ENCODE results near the gene ZNF529.
A peak's percentile ranks its signal among the peaks of the same experiment; 100 is the strongest.
"Not testable (repeated sequence)": the region's sequence is repeated elsewhere in the genome, so short reads cannot be mapped to it uniquely, and the experiment has no call there.

ZNF529 gene

DNA sequence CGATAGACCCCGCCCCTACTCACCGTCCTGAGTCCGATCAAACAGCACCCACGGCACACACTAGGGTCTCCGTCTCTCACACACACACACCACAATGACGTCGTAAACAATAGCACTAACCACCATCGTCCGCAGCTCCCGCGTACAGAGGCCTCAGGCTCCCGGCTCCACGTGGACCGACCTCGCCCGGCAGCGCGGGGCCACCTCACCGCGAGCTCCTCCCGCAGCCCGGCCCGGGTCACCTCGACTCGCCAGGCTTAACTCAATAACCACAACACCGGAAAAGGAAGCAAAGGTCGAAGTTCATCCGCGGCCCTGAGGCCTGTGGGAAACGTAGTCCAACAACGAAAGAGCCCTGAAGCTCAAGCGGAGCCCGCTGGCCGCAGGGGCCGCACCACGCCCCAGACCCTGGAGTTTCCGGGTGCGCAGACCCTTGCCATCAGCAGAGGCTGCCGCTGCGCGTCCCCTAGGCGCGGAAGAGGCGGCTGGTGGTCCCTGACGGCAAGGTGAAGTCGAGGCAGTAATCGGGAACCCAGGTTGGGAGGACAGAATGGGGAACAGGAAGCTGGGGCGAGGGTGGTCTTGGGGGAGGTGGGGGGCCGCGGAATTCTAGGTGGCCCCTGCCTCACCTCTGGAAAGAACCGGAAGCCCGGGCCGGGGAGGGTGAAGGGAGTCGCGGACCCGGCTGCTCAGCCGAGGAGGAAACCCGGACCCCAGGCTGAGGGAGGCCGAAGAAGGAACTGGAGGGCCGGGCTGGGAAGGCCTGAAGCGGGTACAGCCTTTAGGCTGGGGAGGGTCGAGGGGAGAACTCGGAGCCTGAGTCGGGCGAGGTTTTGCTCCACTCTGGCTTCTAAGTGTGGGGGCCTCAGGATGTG is at the start of gene ZNF529:
ZNF529 (minus strand) TSS at position 273 of the 875 bp plus-strand sequence. CDS start 946 bp downstream, outside the sequence.
- no peak for TF ChIP-seq ZFX (IDR thresholded peaks at IDR 0.05; ENCODE audit: borderline replicate concordance)
- TF ChIP-seq, protein P1, sequence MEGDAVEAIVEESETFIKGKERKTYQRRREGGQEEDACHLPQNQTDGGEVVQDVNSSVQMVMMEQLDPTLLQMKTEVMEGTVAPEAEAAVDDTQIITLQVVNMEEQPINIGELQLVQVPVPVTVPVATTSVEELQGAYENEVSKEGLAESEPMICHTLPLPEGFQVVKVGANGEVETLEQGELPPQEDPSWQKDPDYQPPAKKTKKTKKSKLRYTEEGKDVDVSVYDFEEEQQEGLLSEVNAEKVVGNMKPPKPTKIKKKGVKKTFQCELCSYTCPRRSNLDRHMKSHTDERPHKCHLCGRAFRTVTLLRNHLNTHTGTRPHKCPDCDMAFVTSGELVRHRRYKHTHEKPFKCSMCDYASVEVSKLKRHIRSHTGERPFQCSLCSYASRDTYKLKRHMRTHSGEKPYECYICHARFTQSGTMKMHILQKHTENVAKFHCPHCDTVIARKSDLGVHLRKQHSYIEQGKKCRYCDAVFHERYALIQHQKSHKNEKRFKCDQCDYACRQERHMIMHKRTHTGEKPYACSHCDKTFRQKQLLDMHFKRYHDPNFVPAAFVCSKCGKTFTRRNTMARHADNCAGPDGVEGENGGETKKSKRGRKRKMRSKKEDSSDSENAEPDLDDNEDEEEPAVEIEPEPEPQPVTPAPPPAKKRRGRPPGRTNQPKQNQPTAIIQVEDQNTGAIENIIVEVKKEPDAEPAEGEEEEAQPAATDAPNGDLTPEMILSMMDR (IDR thresholded peaks at IDR 0.05): 0 out of 2 replicates have a peak, but pooled peaks have one; percentile 4
- H3K27ac ChIP-seq: peak within 1 kb of the TSS; percentile 90

DNA sequence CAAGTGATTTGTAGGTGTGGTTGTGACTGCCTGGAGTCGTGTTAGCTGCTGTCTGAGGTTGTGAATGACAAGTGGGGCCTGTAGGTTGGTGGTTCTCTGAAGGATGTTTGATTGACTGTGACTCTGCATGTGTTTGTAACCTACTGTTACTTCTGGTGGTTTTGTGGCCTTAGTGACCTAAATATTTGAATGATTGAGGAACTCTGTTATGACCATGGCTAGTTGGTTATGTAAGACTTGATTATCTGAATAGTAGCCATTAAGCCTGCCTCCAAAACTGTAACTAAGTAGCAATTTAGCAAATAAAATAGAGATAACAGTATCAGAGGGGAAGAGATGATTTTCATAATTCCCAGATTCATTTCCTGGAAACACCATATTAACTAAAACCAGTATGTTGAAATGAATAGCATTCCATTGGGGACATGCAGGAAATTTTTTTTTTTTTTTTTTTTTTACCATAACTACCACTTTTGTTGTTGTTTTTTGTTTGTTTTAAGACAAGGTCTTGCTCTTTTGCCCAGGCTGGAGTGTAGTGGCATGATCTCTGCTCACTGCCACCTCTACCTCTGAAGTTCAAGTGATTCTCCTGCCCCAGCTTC is 32.9 kb upstream of the ZNF529 start:
- TF ChIP-seq, protein P1 (IDR thresholded peaks at IDR 0.05): no peak
- no peak for TF ChIP-seq ZFX (IDR thresholded peaks at IDR 0.05; ENCODE audit: borderline replicate concordance)
- H3K27ac ChIP-seq: peak overlapping the region; percentile 47

DNA sequence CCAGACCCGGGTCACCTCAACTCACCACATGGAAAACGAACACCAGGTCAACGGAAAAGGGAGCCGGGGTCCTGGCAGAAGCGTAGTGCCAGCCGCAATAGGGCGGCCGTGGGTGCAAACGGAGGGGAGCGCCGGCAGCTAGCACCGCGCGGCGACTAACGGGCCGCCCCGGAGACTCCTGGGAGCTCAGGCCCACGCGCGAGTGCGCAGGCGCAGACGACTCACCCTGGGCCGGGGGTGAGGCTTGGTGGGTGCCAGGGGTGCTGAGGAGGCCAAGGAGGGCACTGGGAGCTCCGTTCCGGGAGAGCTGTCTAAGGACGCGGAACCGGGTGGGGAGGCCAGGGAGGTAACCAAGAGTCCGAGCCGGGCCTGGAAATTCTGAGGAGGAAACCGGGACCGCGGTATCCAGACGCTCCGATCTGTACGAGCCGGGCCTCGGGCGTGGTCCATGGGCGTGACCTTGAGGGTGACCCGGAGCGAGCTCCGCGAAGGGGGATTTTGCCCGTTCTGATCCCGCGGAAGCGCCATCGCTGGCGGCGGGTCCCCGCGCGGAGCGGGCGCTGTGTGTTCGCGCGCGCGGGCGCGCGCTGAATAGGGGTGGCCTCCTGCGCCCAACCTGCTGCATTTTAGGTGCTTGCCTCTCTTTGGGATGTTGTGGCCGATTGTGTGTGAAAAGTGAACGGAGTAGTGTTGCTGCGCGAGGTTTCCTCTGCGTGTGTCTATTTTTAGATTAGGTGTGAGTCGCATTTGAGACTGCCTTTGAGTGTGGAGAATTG is 32.2 kb upstream of the ZNF529 start, which contains the start of gene ZNF382:
ZNF382 (plus strand) TSS at position 213 of the 776 bp plus-strand sequence. CDS start 4,602 bp downstream, outside the sequence.
- H3K27ac ChIP-seq: peak within 1 kb of the TSS; percentile 47
- no peak for TF ChIP-seq ZFX (IDR thresholded peaks at IDR 0.05; ENCODE audit: borderline replicate concordance)
- TF ChIP-seq, protein P1 (IDR thresholded peaks at IDR 0.05): no peak

- peak overlapping the region; percentile 47 for H3K27ac ChIP-seq
- no peak for TF ChIP-seq ZFX (IDR thresholded peaks at IDR 0.05; ENCODE audit: borderline replicate concordance)
- TF ChIP-seq, protein P1 (IDR thresholded peaks at IDR 0.05): no peak
Measured at GRCh38 chr19:36604656-36605100, 31.6 kb upstream of the ZNF529 start.

- H3K27ac ChIP-seq: not testable (repeated sequence)
Measured at GRCh38 chr19:36602681-36603080, 29.6 kb upstream of the ZNF529 start.

GRCh38 chr19:36579255-36579654 is 6.2 kb upstream of the ZNF529 start:
- H3K27ac ChIP-seq: no peak overlapping the region
- TF ChIP-seq ZFX (IDR thresholded peaks at IDR 0.05; ENCODE audit: borderline replicate concordance): no peak
- TF ChIP-seq, protein P1 (IDR thresholded peaks at IDR 0.05): no peak

DNA sequence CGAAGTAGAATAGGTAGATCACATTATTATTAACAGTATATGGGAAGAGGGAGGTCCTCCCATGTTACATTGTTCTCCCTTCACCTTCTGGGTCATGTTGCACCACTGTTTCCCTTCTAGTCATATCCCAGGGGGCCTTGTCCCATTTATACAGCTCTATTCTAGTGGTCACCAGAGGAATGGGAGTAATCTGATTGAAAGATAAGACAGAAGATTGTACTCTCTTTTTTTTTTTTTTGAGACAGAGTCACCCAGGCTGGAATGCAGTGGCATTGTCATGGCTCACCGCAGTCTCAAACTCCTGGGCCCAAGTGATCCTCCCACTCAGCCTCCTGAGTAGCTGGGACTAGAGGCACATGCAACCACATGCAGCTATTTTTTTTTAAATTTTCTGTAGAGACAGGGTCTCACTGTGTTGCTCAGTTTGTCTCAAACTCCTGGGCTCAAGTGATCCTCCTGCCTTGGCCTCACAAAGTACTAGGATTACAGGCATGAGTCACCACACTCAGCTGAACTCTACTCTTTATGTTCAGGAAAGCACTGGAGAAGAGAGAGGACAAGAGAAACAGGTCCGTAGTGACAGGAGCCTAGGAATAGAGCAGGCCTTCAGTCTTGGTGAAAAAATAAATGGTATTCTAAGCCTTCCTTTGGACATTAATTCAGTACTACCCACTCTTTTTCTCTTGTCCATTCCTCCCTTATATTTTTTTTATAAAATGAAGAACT is 4.3 kb upstream of the ZNF529 start:
- no peak overlapping the region for H3K27ac ChIP-seq
- no peak for TF ChIP-seq ZFX (IDR thresholded peaks at IDR 0.05; ENCODE audit: borderline replicate concordance)
- TF ChIP-seq, protein P1 (IDR thresholded peaks at IDR 0.05): no peak
